Motor neuron (in vitro differentiated cells): Measurements from ENCODE around the gene XPO1. TPM values are rescaled to one million over a fixed set of nuclear protein-coding genes. Genes with fewer than 3 reads are reported as not detected.
"Not testable (repeated sequence)": the region's sequence is repeated elsewhere in the genome, so short reads cannot be mapped to it uniquely, and the experiment has no call there.

Experiments
- ATAC-seq, 8 experiments: fragments of 200-7000 bp; cut with Tn5 transposase; replicated peaks in 6 of 8; 2 replicates each; pipeline ENCODE4 v1.8.0; 2021; ENCODE audit warnings: mild to moderate bottlenecking in 8 of 8, moderate library complexity in 8 of 8
- H3K27ac ChIP-seq, 2 donors: fragments of 250-450 bp; sonication (Bioruptor Pico); 2 replicates each; pipeline ENCODE4 v1.9.0; 2021; ENCODE audit warnings: antibody characterized with exemption in 2 of 2, mild to moderate bottlenecking in 2 of 2, moderate library complexity in 1 of 2
- H3K4me1 ChIP-seq, 2 donors: fragments of 250-450 bp; sonication (Bioruptor Pico); replicated peaks in 1 of 2; 2 replicates each; pipeline ENCODE4 v1.6.1; 2021; ENCODE audit warnings: antibody characterized with exemption in 2 of 2, mild to moderate bottlenecking in 2 of 2, moderate library complexity in 1 of 2
- H3K4me3 ChIP-seq, 5 donors: fragments of 250-450 bp; sonication (Bioruptor Pico); 2 replicates each; pipeline ENCODE4 v1.9.0; 2021; ENCODE audit warnings: antibody characterized with exemption in 5 of 5, mild to moderate bottlenecking in 5 of 5, moderate library complexity in 4 of 5
- WGBS, 10 experiments: fragments of 450-650 bp; shearing (Covaris generic); methylation state at CpG; one replicate each; pipeline ENCODE4 v1.0.0; 2022; 5-methylcytosine and 5-hydroxymethylcytosine counted together
- in situ Hi-C, 9 experiments: fragments of 400-800 bp; cut with MboI; loops; one replicate each; pipeline ENCODE4 v1.15.0; 2021; ENCODE audit warnings: low sequenced_read_pairs in 9 of 9, low pct_unique_long_range_greater_than_20kb in 2 of 9; ENCODE audit not compliant: unreplicated experiment in 9 of 9
- total RNA-seq, 8 experiments: library from RNA; unstranded; fragments of 300-600 nt; gene quantifications; 2 replicates each; pipeline versions ENCODE4 v1.2.3 to v1.2.4, GENCODE V29; 2022

The XPO1 gene
- total RNA-seq, 8 experiments from 2014 or later: 66.6 to 253 (median 172) TPM

DNA sequence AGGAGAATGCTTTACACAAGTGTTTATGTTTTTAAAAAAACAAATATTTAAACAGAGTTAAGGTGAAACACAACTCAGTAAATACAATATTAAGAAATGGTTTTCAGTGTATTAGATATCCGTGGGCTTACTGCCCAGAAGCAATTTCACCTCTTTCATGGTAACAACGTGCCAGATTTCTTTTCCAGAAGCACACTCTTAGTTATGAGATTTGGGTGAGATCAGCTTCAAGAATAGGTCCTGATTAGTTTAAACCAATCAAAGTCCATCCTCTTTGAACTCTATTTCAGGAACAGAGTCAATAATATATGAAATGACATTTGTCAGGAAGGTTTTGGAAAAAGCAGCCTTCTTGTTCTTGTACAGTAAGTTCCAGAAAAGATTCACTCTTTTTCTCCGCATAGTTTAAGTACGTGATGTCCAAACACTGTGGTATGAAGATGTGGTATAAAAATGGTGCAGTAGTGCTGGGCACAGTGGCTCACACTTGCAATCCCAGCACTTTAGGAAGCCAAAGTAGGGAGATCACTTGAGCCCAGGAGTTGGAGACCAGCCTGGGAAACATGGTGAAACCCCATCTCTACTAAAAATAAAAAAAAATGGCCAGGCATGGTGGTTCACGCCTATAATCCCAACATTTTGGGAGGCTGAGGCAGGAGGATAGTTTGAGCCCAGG lies 81.9 kb downstream of the XPO1 start:
- H3K4me3 ChIP-seq: no peak overlapping the region
- no peaks in the 10 kb centered on the region for H3K4me1 ChIP-seq
- H3K27ac ChIP-seq: no peak overlapping the region
- no peak for ATAC-seq
- WGBS, 10 experiments: 60 to 100% (median 88%) methylated on average over 1 to 5 of the region's 5 CpGs
- in situ Hi-C loops: no loop called here

DNA sequence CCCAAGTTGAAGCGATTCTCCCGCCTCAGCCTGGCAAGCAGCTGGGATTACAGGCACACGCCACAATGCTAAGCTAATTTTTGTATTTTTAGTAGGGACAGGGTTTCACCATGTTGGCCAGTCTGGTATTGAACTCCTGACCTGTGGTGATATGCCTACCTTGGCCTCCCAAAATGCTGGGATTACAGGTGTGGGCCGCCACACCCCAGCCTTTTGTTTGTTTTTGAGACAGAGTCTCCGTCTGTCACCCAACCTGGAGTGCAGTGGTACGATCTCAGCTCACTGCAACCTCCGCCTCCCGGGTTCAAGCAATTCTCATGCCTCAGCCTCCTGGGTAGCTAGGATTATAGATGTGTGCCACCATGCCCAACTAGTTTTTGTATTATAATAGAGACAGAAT lies 83.2 kb downstream of the XPO1 start:
- in situ Hi-C loops, H3K27ac ChIP-seq, H3K4me3 ChIP-seq, H3K4me1 ChIP-seq, ATAC-seq: not testable (repeated sequence)
- 93 to 100% (median 100%) methylated on average over 1 to 4 of the region's 8 CpGs; no CpG with 5 or more reads in 2 of the 10 experiments for WGBS, 10 experiments

- H3K4me1 ChIP-seq: no peaks in the 10 kb centered on the region
- no peak for ATAC-seq
- 92 to 100% (median 100%) methylated on average over 1 to 5 of the region's 5 CpGs; no CpG with 5 or more reads in 4 of the 10 experiments for WGBS, 10 experiments
- H3K27ac ChIP-seq: no peak overlapping the region
- no peak overlapping the region for H3K4me3 ChIP-seq
- in situ Hi-C loops: no loop called here
Measured at GRCh38 chr2:61454383-61454782, 83.8 kb downstream of the XPO1 start.

GRCh38 chr2:61452392-61452791 lies 85.8 kb downstream of the XPO1 start:
- H3K4me3 ChIP-seq: no peak overlapping the region
- H3K27ac ChIP-seq: no peak overlapping the region
- H3K4me1 ChIP-seq: no peaks in the 10 kb centered on the region
- in situ Hi-C loops: no loop called here
- 90 to 100% (median 94%) methylated on average over 2 to 5 of the region's 8 CpGs; no CpG with 5 or more reads in 6 of the 10 experiments for WGBS, 10 experiments
- ATAC-seq: no peak

GRCh38 chr2:61451178-61451577 lies 87.0 kb downstream of the XPO1 start:
- no peak for ATAC-seq
- in situ Hi-C loops: no loop called here
- no peak overlapping the region for H3K4me3 ChIP-seq
- 68 to 100% (median 90%) methylated on average over 1 to 9 of the region's 9 CpGs; no CpG with 5 or more reads in 1 of the 10 experiments for WGBS, 10 experiments
- no peaks in the 10 kb centered on the region for H3K4me1 ChIP-seq
- H3K27ac ChIP-seq: no peak overlapping the region

GRCh38 chr2:61450144-61450543 lies 88.0 kb downstream of the XPO1 start:
- no peak for ATAC-seq
- in situ Hi-C loops: no loop called here
- no peak overlapping the region for H3K4me3 ChIP-seq
- H3K27ac ChIP-seq: no peak overlapping the region
- 71 to 100% (median 90%) methylated on average over 1 to 4 of the region's 4 CpGs for WGBS, 10 experiments
- no peaks in the 10 kb centered on the region for H3K4me1 ChIP-seq

DNA sequence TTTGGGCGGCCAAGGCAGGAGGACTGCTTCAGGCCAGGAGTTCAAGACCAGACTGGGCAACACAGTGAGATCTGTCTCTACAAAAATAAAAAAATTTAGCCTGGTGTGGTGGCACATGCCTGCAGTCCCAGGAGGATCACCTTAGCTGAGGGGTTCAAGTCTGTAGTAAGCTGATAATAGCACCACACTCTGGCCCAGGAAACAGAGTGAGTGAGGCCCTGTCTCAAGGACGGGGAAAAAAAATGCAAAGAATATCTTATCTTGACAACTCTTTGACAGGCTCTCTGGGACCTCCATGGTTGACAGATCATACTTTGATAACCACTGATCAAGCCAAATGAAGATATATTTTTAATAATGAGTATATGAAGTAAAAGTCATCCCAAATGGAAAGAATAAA lies 89.9 kb downstream of the XPO1 start:
- no peak overlapping the region for H3K27ac ChIP-seq
- 80 to 100% (median 100%) methylated on average over 1 to 2 of the region's 2 CpGs; no CpG with 5 or more reads in 1 of the 10 experiments for WGBS, 10 experiments
- in situ Hi-C loops: no loop called here
- no peak for ATAC-seq
- H3K4me1 ChIP-seq: no peaks in the 10 kb centered on the region
- no peak overlapping the region for H3K4me3 ChIP-seq

DNA sequence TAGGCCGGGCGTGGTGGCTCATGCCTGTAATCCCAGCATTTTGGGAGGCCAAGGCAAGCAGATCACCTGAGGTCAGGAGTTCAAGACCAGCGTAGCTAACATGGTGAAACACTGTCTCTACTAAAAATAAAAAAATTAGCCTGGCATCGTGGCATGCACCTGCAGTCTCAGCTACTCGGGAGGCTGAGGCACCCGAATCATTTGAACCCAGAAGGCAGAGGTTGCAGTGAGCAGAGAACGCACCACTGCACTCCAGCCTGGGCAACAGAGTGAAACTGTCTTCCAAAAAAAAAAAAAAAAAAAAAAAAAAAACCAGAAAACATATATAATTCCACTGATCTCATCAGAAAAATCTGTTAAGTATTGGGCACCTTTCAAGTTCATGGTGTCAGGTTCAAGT lies 91.2 kb downstream of the XPO1 start:
- H3K4me1 ChIP-seq, ATAC-seq, H3K27ac ChIP-seq, in situ Hi-C loops, H3K4me3 ChIP-seq: not testable (repeated sequence)
- WGBS, 10 experiments: 48 to 100% (median 91%) methylated on average over 3 to 6 of the region's 7 CpGs

DNA sequence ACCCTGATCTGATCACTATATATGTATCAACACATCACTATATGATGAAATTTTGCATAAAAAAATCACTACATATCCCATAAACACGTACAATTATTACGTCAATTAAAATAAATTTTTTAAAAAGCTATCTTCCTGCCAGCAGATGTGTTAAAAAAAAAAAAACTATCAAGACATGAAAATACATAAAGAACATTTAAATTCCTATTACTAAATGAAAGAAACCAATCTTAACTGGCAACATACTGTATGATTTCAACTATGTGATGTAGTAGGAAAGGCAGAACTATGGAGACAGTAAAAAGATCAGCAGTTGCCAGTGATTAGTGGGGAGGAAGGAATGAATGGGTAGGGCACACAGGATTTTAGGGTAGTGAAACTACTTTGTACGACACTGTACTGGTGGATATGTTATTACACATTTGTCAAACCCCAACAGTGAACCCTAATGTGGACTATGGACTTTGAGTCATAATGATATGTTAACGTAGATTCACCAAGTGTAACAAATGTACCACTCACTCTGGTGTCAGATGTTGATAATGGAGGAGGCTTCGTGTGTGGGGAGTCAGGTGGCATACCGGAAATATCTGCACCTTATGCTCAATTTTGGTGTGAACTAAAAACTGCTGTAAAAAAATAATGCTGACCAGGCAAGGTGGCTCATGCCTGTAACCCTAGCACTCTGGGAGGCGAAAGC lies 94.7 kb downstream of the XPO1 start:
- Histone ChIP-seq H3K4me3 (no peak overlapping the region), H3K4me1 (no peaks in the 10 kb centered on the region), H3K27ac (no peak overlapping the region)
- no peak for ATAC-seq
- 82 to 100% (median 95%) methylated on average over 2 to 7 of the region's 7 CpGs for WGBS, 10 experiments
- in situ Hi-C loops: no loop called here

DNA sequence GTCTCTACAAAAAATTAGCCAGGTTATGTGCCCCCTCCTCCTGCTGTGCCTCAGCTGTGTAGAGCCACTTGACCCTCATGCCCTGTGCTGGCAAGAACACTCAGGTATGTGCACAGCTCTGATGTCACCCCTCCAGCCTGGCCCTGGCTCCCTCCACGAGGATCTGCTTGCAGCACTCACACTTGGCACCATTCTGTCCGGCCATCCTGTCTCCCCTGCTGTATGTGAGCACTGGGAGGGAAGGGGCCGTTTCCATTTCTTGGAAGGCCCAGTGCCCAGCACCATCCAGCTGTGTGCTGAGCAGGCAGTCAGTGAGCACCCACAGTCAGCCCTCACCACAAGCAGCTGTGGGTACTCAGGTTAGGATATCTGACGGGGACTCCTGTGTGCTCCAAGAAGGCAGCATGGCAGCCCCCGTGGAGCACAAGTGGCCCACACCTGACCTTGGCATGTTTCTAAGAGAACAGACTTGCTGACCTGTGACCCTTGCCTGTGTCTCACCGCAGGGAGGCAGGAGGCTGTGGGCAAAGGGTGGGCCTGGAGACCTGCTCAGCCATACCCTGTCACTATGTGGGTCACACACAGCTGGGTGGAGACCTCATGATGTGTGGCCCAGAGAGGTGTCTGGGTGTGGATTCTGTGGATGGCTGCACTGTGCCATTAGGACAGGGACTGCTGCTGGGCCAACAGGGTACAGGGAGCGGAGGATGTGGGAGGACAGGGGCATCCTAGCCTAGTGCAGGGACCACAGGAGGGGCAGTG lies 98.7 kb downstream of the XPO1 start:
- no peak overlapping the region for H3K27ac ChIP-seq
- WGBS, 10 experiments: 80 to 100% (median 95%) methylated on average over 1 to 2 of the region's 7 CpGs; no CpG with 5 or more reads in 6 of the 10 experiments
- no peak overlapping the region for H3K4me3 ChIP-seq
- no peaks in the 10 kb centered on the region for H3K4me1 ChIP-seq
- ATAC-seq: no peak
- in situ Hi-C loops: no loop called here

DNA sequence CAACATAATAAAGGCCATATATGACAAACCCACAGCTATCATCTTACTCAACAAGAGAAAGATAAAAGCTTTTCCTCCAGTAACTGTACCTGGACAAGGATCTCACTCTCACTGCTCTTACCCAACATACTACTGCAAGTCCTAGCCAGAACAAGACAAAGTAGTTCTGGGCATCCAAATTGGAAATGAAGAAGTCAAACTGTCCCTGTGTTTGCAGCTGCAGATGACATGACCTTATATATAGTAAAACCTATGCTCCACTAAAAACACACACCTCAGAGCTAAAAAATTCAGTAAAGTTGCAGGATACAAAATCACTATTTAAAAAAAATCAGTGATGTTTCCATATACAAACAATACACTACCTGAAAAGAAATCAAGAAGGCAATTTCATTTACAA lies 99.5 kb downstream of the XPO1 start:
- no peaks in the 10 kb centered on the region for H3K4me1 ChIP-seq
- ATAC-seq: no peak
- no peak overlapping the region for H3K4me3 ChIP-seq
- no peak overlapping the region for H3K27ac ChIP-seq
- in situ Hi-C loops: no loop called here

- 88 to 100% (median 95%) methylated on average over 2 to 4 of the region's 4 CpGs for WGBS, 10 experiments
- in situ Hi-C loops: no loop called here
- Histone ChIP-seq H3K4me3 (no peak overlapping the region), H3K4me1 (no peaks in the 10 kb centered on the region), H3K27ac (no peak overlapping the region)
- no peak for ATAC-seq
Measured at GRCh38 chr2:61437170-61437569, 101.0 kb downstream of the XPO1 start.

DNA sequence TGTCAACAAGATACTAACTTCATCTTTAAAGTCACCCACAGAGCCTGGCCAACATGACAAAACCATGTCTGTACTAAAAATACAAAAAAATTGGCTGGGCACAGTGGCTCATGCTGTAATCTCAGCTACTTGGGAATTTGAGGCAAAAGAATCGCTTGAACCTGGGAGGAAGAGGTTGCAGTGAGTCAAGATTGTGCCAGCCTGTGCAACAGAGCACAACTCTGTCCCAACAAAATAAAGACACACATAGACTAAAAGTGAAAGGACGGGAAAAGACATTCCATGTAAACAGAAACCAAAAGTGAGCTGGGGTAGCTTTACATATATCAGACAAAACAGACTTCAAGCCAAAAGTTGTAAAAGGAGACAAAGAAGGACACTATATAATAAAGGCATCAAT lies 102.1 kb downstream of the XPO1 start:
- Histone ChIP-seq H3K4me1 (no peaks in the 10 kb centered on the region), H3K4me3 (no peak overlapping the region), H3K27ac (no peak overlapping the region)
- ATAC-seq: no peak
- 50 to 100% (median 100%) methylated on average over 1 to 2 of the region's 2 CpGs for WGBS, 10 experiments
- in situ Hi-C loops: no loop called here
